Peyer's patch (tissue), 4 donors: ENCODE data around the gene WLS. TPM values are rescaled to one million over a fixed set of nuclear protein-coding genes. Genes with fewer than 3 reads are reported as not detected.

Source experiments
- DNase-seq, 3 donors: peaks; one replicate each; pipeline ENCODE4 v3.0.0-alpha.2; 2017 to 2019
- H3K27ac ChIP-seq, 4 donors: fragments of 200-600 bp; sonication (generic); one replicate each; pipeline ENCODE4 v1.5.1; 2016 to 2019
- H3K27me3 ChIP-seq, 2 donors: fragments of 200-600 bp; sonication (generic); one replicate each; pipeline ENCODE4 v1.5.1; 2019
- H3K36me3 ChIP-seq, 3 donors: fragments of 200-600 bp; sonication (generic); one replicate each; pipeline ENCODE4 v1.5.1; 2016 to 2019
- H3K4me1 ChIP-seq, 4 donors: fragments of 200-600 bp; sonication (generic); one replicate each; pipeline ENCODE4 v1.5.1; 2016 to 2019
- H3K4me3 ChIP-seq, 4 donors: fragments of 200-600 bp; sonication (generic); 1 replicate in 3 of 4; 2 replicates in 1 of 4; pipeline ENCODE4 v1.5.1; 2016 to 2019; ENCODE audit warnings: mild to moderate bottlenecking in 1 of 4
- H3K9me3 ChIP-seq, 4 donors: fragments of 200-600 bp; sonication (generic); one replicate each; pipeline ENCODE4 v1.5.1; 2016 to 2019; ENCODE audit warnings: mild to moderate bottlenecking in 1 of 4
- POLR2A ChIP-seq, 2 donors: fragments of 450-650 bp; IDR thresholded peaks; one replicate each; pipeline ENCODE4 v1.5.1; 2017; ENCODE audit warnings: antibody characterized with exemption in 2 of 2, mild to moderate bottlenecking in 2 of 2, moderate library complexity in 2 of 2
- total RNA-seq, 4 donors: library from RNA; depleted of rRNA; stranded (reverse); fragments of >200 nt; gene quantifications; one replicate each; pipeline ENCODE4 v1.1.0, GENCODE V29; 2016
- TF ChIP-seq, protein P1 (sequence below), 6 experiments: fragments of 450-650 bp in 4 of 6; fragments of 200-600 bp in 2 of 6; sonication (generic) in 1 of 6; IDR thresholded peaks; one replicate each; pipeline ENCODE4 v1.5.1; 2017 to 2019; ENCODE audit warnings: antibody characterized with exemption in 6 of 6, mild to moderate bottlenecking in 3 of 6, moderate library complexity in 1 of 6

WLS gene
- total RNA-seq, 4 donors from 2014 or later: 46.1 to 140 (median 73.8) TPM

DNA sequence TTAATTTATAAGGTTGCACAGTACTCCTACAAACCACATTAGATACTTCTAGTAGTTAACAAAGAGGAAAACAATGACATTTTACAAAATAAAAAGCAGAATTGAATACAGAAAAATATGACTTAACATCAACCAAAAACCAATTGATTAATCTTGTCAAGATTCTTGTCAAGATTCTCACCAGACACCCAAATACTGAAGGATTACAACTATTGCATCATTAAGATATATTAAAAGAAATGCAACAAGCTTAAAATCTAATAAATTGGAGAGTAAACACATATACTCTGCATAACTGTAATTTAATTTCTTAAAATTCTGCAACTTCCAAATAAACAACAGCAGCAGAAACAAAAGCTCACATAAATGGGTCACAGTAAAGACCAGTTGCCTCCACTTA is 4.7 kb downstream of the WLS start:
- no peak for DNase-seq
- TF ChIP-seq, protein P1, sequence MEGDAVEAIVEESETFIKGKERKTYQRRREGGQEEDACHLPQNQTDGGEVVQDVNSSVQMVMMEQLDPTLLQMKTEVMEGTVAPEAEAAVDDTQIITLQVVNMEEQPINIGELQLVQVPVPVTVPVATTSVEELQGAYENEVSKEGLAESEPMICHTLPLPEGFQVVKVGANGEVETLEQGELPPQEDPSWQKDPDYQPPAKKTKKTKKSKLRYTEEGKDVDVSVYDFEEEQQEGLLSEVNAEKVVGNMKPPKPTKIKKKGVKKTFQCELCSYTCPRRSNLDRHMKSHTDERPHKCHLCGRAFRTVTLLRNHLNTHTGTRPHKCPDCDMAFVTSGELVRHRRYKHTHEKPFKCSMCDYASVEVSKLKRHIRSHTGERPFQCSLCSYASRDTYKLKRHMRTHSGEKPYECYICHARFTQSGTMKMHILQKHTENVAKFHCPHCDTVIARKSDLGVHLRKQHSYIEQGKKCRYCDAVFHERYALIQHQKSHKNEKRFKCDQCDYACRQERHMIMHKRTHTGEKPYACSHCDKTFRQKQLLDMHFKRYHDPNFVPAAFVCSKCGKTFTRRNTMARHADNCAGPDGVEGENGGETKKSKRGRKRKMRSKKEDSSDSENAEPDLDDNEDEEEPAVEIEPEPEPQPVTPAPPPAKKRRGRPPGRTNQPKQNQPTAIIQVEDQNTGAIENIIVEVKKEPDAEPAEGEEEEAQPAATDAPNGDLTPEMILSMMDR (IDR thresholded peaks at IDR 0.05): no peak
- no peak for TF ChIP-seq POLR2A (IDR thresholded peaks at IDR 0.05)
- no peaks in the 10 kb centered on the region for H3K27me3 ChIP-seq
- peaks cover 0 to 12% (median 0%) of the 10 kb centered on the region in 4 donors for H3K4me1 ChIP-seq
- H3K27ac ChIP-seq: no peak overlapping the region
- no peaks in the 10 kb centered on the region for H3K9me3 ChIP-seq
- H3K4me3 ChIP-seq: no peak overlapping the region
- H3K36me3 ChIP-seq: no peaks in the 10 kb centered on the region

DNA sequence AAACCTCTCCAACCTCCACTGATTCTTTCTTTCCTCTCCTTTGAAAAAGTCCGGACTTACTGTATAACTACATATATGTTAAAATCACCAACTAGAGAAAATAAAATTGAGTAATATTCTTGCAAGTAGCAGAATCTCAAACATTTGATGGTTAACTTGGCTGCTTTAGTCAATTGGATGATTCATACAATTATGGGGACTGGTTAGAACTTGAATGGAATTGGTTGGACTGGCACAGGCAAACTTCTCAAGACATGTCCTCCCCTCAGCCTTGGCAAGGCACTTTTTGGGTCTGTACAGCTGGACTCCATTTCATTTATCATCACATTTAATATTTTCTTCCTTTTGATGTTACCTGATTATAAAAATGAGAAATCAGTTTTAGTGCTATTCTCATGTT is 6.5 kb downstream of the WLS start:
- no peaks in the 10 kb centered on the region for H3K9me3 ChIP-seq
- DNase-seq: no peak
- H3K36me3 ChIP-seq: no peaks in the 10 kb centered on the region
- no peak overlapping the region for H3K4me3 ChIP-seq
- no peak for TF ChIP-seq POLR2A (IDR thresholded peaks at IDR 0.05)
- TF ChIP-seq, protein P1 (IDR thresholded peaks at IDR 0.05): no peak
- no peak overlapping the region for H3K27ac ChIP-seq
- peaks cover 0 to 12% (median 0%) of the 10 kb centered on the region in 4 donors for H3K4me1 ChIP-seq
- no peaks in the 10 kb centered on the region for H3K27me3 ChIP-seq

DNA sequence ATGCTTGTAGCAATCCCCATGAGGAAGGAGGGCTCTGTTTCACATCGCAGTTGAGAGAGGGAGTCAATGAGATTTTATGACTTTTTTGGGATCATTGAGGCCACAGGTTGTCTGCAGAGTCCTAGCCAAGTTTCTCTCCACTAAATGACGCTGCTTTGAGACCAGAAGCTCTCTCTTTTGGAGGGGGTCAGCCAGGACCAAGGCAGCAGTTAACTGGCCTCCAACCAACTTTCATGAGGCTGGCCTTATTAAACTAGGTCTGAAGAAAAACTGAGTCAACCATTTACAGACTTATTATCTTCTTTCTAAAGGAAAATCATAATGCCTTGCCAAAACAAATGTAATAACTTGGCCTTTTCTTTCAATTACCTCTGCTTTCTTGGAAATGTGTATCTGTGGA is 8.6 kb downstream of the WLS start:
- H3K4me3 ChIP-seq: no peak overlapping the region
- H3K27ac ChIP-seq: no peak overlapping the region
- H3K36me3 ChIP-seq: no peaks in the 10 kb centered on the region
- H3K9me3 ChIP-seq: no peaks in the 10 kb centered on the region
- TF ChIP-seq POLR2A (IDR thresholded peaks at IDR 0.05): no peak
- TF ChIP-seq, protein P1 (IDR thresholded peaks at IDR 0.05): no peak
- H3K4me1 ChIP-seq: no peaks in the 10 kb centered on the region
- no peaks in the 10 kb centered on the region for H3K27me3 ChIP-seq
- no peak for DNase-seq

DNA sequence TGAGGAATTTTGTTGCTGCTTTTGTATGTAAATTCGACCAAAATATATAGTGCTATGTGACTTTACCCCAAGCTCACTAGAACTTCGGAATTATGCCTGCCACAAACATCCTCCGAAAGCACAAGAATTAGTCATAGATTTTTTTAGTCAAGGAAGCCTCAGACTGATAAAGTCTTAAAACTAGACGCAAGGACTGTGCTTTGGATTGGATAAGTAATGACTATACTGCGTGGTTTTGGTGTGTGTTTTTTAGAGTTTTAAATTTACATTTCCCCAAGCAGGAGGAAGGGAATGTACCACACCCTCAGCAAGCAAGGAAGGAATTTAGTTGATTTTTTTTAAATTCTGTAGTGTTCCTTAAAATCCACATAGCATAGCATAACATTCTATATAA is 10.3 kb downstream of the WLS start:
- no peaks in the 10 kb centered on the region for H3K27me3 ChIP-seq
- H3K4me3 ChIP-seq: no peak overlapping the region
- H3K36me3 ChIP-seq: no peaks in the 10 kb centered on the region
- H3K27ac ChIP-seq: no peak overlapping the region
- peaks cover 0 to 3% (median 0%) of the 10 kb centered on the region in 4 donors for H3K4me1 ChIP-seq
- DNase-seq: no peak
- no peaks in the 10 kb centered on the region for H3K9me3 ChIP-seq
- no peak for TF ChIP-seq POLR2A (IDR thresholded peaks at IDR 0.05)
- TF ChIP-seq, protein P1 (IDR thresholded peaks at IDR 0.05): no peak

DNA sequence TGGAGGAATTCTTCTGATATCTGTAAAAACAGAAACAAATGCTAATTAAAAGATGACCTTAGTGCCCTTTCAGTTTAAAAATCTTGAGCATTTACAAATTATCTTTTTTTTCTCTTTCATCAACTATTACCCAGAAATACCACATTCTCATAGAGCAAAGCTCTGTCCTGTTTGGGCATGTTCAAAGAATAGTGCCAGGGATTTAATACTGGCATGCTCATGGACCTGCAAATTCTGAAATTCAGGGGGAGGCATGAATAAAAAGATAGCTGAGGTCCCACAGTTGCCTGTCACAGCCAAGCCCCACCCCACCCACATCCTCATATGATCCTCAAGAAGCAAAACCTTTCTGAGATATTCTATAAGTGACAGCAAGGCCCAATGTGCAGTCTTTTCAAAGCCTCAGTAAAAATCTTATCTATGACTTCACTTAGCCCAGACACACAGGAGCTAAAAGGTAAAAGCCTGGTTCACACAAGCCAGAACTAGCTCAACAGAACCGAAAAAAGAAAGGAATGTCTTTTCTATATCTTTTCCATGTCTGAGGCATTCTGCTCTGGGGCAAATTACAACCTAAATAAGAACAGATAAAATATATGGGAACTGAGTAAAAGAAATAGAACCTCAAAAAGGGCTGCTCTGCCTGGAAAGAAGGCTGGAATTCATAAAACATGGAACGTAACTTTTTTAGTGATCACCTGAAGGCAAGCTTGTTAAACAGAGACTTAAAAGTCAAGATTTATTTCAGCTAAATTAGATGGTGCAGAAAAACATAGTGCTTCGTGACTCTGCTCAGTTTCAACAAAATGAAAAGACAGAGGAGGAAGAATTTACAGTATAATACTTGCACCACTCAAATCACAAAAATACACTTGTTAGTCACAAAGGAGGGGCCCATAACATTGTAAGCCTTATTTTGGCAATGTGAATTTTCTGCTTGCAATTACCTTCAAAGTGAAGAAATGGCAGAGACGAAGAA is 11.0 kb downstream of the WLS start:
- H3K9me3 ChIP-seq: no peaks in the 10 kb centered on the region
- H3K27me3 ChIP-seq: no peaks in the 10 kb centered on the region
- no peaks in the 10 kb centered on the region for H3K36me3 ChIP-seq
- peaks cover 0 to 9% (median 0%) of the 10 kb centered on the region in 4 donors for H3K4me1 ChIP-seq
- H3K4me3 ChIP-seq: no peak overlapping the region
- H3K27ac ChIP-seq: no peak overlapping the region
- DNase-seq: no peak
- TF ChIP-seq, protein P1 (IDR thresholded peaks at IDR 0.05): no peak
- TF ChIP-seq POLR2A (IDR thresholded peaks at IDR 0.05): no peak
